ENCODE results near the gene MICALL2.

MICALL2 gene

GRCh38 chr7:1428941-1429501, 30.2 kb downstream of the MICALL2 start:
- no peak for TF ChIP-seq CTCF (IDR thresholded peaks at IDR 0.05; ENCODE audit: insufficient read depth, low read depth, low read length, missing control alignments)
- no peak overlapping the region for H3K4me3 ChIP-seq (ENCODE audit: low read depth, low read length)
- DNase-seq (ENCODE audit: low read depth) = no peak

DNA sequence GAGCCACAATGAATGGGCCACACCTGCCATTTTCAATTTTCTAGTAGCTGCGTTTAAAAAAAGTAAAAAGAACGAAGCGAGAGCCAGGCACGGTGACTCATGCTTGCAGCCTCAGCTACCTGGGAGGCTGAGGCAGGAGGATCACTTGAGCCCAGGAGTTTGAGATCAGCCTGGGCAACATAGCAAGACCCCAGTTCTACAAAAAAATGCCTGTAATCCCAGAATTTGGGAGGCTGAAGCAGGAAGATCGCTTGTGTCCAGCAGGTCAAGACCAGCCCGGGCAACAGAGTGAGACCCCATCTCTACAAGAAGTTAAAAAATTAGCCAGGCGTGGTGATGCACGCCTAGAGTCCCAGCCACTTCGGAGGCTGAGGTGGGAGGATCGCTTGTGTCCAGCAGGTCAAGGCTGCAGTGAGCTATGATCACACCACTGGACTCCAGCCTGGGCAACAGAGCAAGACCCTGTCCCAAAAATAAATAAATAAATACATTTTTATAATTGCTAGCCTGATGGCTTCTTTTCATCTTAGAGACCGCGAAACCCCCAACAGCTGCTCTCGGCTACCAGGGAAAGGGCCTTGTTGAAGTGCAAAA, 32.1 kb downstream of the MICALL2 start:
- DNase-seq (ENCODE audit: low read depth) = no peak
- no peak overlapping the region for H3K4me3 ChIP-seq (ENCODE audit: low read depth, low read length)
- no peak for TF ChIP-seq CTCF (IDR thresholded peaks at IDR 0.05; ENCODE audit: insufficient read depth, low read depth, low read length, missing control alignments)

GRCh38 chr7:1426474-1426873, 32.8 kb downstream of the MICALL2 start:
- no peak for TF ChIP-seq CTCF (IDR thresholded peaks at IDR 0.05; ENCODE audit: insufficient read depth, low read depth, low read length, missing control alignments)
- no peak overlapping the region for H3K4me3 ChIP-seq (ENCODE audit: low read depth, low read length)
- DNase-seq (ENCODE audit: low read depth) = no peak

DNA sequence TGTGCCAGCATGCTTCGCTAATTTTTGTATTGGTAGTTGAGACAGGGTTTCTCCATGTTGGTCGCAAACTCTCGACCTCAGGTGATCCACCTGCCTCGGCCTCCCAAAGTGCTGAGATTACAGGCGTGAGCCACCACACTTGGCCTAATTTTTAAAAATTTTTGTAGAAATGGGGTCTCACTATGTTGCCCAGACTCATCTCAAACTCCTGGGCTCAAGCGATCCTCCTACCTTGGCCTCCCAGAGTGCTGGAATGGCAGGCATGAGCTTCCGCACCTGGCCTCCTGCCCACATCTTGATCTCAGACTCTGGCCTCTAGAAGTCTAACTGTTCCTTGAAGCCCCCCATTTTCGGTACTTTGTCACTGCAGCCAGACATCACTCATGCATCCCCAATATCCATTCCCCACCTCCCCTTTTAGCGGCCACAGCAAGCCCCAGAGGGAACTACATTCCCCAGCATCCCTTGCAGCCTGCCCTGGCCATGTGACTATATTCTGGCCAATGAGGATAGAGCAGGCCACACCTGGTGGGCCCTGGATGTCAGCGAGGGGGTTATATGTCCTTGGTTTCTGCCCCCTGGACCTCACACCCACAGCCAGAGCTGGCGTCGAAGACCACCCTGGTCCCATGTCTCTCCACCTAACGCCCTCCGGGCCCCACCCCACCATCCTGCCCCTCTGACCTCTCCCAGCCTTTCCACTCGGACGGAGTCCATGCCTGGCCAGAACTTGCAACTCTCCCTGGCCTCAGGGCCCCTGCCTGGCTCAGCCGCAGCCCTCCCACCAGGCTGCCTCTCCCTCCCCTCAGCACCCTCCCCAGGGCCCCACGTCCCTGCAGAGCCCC, 33.8 kb downstream of the MICALL2 start:
- H3K4me3 ChIP-seq (ENCODE audit: low read depth, low read length) = no peak overlapping the region
- no peak for DNase-seq (ENCODE audit: low read depth)
- no peak for TF ChIP-seq CTCF (IDR thresholded peaks at IDR 0.05; ENCODE audit: insufficient read depth, low read depth, low read length, missing control alignments)

DNA sequence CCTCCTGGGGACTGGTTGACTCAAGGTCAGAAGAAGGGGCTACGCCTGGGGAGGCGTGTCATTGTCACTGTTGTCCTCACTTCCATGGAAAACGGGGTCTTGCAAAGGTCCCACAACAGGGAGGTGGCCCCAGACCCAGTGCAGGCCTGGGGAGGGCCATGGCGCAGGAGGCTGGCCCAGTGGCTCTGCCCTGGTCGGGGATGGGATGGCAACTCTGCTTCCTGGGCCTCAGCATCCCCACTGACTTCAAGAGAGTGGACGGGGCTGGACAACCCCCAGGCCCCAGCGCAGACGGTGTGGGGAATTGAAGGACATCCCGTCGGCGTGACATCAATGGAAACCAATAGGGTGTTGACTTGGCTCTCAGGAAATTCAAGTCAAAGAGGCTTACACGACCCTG, 35.2 kb downstream of the MICALL2 start:
- TF ChIP-seq CTCF (IDR thresholded peaks at IDR 0.05; ENCODE audit: insufficient read depth, low read depth, low read length, missing control alignments) = no peak
- H3K4me3 ChIP-seq (ENCODE audit: low read depth, low read length) = no peak overlapping the region
- DNase-seq (ENCODE audit: low read depth) = no peak

DNA sequence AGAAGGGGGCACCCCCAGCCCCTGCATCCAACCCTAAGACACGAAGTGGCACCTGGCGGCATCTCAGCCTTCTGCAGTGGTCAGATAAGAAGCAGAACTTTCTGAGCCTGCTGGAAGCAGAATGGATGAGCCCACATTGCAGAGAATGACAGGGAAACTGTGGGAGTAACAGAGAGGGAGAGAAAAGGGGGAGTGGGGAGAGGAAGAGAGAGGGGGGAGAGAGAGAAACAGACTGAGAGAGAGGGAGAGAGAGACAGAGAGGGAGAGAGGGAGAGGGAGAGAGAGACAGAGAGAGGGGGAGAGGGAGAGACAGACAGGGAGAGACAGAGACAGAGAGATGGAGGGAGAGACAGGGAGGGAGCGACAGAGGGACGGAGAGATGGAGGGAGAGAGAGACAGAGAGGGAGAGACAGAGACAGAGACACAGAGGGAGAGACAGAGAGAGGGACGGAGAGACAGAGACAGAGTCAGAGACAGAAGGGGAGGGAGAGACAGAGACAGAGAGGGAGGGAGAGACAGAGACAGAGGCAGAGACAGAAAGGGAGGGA, 35.9 kb downstream of the MICALL2 start:
- no peak for DNase-seq (ENCODE audit: low read depth)
- no peak overlapping the region for H3K4me3 ChIP-seq (ENCODE audit: low read depth, low read length)
- TF ChIP-seq CTCF (IDR thresholded peaks at IDR 0.05; ENCODE audit: insufficient read depth, low read depth, low read length, missing control alignments) = no peak

Measured in GM12865 (cell line).